Sigmoid colon (tissue), 4 donors: Measurements from ENCODE around the gene DCAF5.

Source experiments
- CTCF ChIP-seq, 4 experiments: fragments of 450-650 bp in 3 of 4; fragments of 200-600 bp in 1 of 4; IDR thresholded peaks; one replicate each; pipeline ENCODE4 v1.5.1; 2016 to 2019; ENCODE audit warnings: antibody characterized with exemption in 4 of 4, mild to moderate bottlenecking in 3 of 4, moderate library complexity in 2 of 4
- EP300 ChIP-seq, 4 donors: sonication (generic); formaldehyde crosslinking; IDR thresholded peaks; one replicate each; pipeline ENCODE4 v1.6.1; 2017; ENCODE audit warnings: antibody characterized with exemption in 4 of 4
- POLR2A ChIP-seq, 2 donors: fragments of 450-650 bp; IDR thresholded peaks; one replicate each; pipeline ENCODE4 v1.6.1; 2016; ENCODE audit warnings: antibody characterized with exemption in 2 of 2, mild to moderate bottlenecking in 2 of 2, moderate library complexity in 2 of 2
- POLR2AphosphoS5 ChIP-seq, 4 donors: sonication (generic); formaldehyde crosslinking; IDR thresholded peaks; one replicate each; pipeline ENCODE4 v1.6.1; 2017; ENCODE audit warnings: antibody characterized with exemption in 4 of 4

DNA sequence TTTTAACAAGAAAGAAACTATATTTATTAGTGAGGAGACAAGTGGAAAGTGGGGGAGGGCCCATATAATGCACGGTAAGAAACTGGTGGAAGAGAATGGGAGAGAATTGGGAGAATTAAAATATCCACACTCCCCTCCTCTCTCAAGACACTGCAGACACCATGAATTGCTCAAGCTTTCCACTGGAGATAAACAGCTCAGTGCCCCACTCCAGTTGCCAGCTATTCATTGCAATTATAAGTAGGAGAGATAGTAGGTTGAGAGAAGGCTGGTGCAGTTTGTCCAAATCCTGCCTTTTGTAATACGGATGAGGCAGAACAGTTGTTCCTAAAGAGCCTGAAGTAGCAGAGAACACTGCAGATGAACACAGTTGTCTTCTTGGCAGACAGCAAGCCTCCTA, 38.2 kb downstream of the DCAF5 start:
- TF ChIP-seq CTCF (IDR thresholded peaks at IDR 0.05) (no peak), POLR2A (IDR thresholded peaks at IDR 0.05) (no peak), POLR2AphosphoS5 (IDR thresholded peaks at IDR 0.05) (no peak), EP300 (IDR thresholded peaks at IDR 0.05) (no peak)
